NB4 (cell line): Measurements from ENCODE around the gene CDYL.

Experiments used
- DNase-seq: peaks from one replicate; pipeline ENCODE4 v3.0.0; 2010; ENCODE audit warnings: low read depth
- H3K4me3 ChIP-seq: one replicate; pipeline ENCODE4 v1.5.1; 2011; ENCODE audit warnings: mild to moderate bottlenecking, low read depth, low read length, moderate library complexity
- MYC ChIP-seq: IDR thresholded peaks from 2 replicates; pipeline ENCODE4 v1.6.1; 2011; ENCODE audit warnings: low read depth, low read length
- POLR2A ChIP-seq: IDR thresholded peaks from 2 replicates; pipeline ENCODE4 v1.6.1; 2011; ENCODE audit warnings: mild to moderate bottlenecking; ENCODE audit not compliant: insufficient read length; ENCODE audit errors: extremely low read depth
- TF ChIP-seq, protein P1 (sequence below): IDR thresholded peaks from 2 replicates; pipeline ENCODE4 v1.6.1; 2011; ENCODE audit warnings: low read depth, low read length
- TF ChIP-seq, protein P2 (sequence below): IDR thresholded peaks from one replicate; pipeline ENCODE4 v1.5.1; 2012; ENCODE audit warnings: low read depth, low read length

Gene CDYL

DNA sequence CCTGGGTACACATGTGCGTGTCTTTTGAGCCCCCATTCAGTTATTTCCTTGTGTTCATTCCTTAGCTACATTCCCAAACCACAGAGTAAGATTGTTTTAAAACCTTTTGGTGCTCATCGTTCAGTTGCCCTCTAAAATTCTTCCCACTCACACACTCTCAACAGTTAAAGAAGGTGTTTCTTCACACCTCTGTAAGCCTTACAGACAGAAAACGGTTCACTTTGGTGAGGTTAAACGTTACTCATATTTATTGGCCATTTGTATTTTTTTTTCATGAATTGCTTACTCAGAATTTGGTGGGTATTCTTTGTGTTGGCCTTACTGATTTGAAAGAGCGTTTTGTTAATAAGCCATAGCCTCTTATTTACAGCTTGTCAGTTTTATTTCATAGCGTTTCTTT lies 97.7 kb downstream of the CDYL start:
- TF ChIP-seq MYC (no peak), POLR2A (no peak)
- TF ChIP-seq, protein P1, sequence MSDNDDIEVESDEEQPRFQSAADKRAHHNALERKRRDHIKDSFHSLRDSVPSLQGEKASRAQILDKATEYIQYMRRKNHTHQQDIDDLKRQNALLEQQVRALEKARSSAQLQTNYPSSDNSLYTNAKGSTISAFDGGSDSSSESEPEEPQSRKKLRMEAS: no peak
- TF ChIP-seq, protein P2, sequence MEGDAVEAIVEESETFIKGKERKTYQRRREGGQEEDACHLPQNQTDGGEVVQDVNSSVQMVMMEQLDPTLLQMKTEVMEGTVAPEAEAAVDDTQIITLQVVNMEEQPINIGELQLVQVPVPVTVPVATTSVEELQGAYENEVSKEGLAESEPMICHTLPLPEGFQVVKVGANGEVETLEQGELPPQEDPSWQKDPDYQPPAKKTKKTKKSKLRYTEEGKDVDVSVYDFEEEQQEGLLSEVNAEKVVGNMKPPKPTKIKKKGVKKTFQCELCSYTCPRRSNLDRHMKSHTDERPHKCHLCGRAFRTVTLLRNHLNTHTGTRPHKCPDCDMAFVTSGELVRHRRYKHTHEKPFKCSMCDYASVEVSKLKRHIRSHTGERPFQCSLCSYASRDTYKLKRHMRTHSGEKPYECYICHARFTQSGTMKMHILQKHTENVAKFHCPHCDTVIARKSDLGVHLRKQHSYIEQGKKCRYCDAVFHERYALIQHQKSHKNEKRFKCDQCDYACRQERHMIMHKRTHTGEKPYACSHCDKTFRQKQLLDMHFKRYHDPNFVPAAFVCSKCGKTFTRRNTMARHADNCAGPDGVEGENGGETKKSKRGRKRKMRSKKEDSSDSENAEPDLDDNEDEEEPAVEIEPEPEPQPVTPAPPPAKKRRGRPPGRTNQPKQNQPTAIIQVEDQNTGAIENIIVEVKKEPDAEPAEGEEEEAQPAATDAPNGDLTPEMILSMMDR: no peak
- DNase-seq: no peak
- H3K4me3 ChIP-seq: no peak overlapping the region

DNA sequence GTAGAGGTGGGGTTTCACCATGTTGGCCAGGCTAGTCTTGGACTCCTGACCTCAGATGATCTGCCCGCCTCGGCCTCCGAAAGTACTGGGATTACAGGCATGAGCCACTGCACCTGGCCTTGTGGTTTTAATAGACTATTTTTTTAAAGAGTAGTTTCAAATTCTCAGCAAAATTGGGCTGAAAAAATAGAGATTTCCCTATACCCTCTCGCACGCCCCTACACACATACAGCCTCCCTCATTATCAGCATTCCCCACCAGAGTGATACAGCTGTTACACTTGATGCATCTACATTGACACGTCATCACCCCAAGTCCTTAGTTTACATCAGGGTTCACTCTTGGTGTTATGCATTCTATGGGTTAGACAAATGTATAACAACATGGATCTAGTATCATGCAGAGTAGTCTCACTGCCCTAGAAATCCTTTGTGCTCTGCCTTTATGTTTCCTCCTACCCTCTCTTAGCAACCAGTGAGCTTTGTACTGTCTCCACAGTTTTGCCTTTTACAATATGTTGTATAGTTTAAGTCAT lies 103.6 kb downstream of the CDYL start:
- H3K4me3 ChIP-seq: no peak overlapping the region
- no peak for DNase-seq
- TF ChIP-seq MYC (no peak), POLR2A (no peak)
- TF ChIP-seq, protein P1: no peak
- TF ChIP-seq, protein P2: no peak

DNA sequence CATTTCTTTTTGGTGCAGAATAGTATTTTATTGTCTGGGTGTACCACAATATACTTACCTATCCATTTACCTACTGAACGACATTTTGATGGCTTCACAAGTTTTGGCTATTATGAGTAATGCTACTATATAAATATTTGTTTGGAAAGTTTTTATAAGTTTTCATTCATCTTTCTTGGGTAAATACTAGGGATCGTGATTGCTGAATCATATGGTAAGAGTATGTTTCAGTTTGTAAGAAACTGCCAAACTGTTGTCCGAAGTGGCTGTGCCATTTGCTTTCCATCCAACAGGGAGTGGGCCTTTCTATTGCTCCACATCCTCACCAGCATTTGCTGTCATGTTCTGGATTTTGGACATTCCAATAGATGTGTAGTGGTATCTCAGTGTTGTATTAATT lies 104.2 kb downstream of the CDYL start:
- no peak for DNase-seq
- TF ChIP-seq, protein P2: no peak
- TF ChIP-seq, protein P1: no peak
- TF ChIP-seq POLR2A (no peak), MYC (no peak)
- no peak overlapping the region for H3K4me3 ChIP-seq

DNA sequence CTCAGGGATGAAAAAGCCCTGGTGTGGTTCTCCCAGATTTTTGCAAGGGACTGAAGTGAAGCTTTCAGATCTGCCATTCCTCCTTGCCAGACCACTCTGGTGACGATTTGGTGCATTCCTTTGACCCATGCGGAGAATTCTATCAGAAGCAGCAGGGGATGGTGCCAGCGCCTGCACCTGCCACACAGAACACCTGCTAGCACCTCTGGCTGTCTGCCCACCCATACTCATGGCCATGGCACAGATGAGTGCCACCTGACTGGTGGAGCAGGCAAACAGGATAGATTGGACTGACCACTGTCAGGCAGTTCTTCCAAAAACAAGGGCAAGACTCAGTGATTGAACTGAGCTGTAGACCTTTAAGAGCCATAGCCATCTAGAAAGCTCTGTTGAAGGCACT lies 107.1 kb downstream of the CDYL start:
- no peak for TF ChIP-seq MYC
- TF ChIP-seq, protein P2: no peak
- no peak for TF ChIP-seq POLR2A
- no peak for DNase-seq
- no peak overlapping the region for H3K4me3 ChIP-seq

DNA sequence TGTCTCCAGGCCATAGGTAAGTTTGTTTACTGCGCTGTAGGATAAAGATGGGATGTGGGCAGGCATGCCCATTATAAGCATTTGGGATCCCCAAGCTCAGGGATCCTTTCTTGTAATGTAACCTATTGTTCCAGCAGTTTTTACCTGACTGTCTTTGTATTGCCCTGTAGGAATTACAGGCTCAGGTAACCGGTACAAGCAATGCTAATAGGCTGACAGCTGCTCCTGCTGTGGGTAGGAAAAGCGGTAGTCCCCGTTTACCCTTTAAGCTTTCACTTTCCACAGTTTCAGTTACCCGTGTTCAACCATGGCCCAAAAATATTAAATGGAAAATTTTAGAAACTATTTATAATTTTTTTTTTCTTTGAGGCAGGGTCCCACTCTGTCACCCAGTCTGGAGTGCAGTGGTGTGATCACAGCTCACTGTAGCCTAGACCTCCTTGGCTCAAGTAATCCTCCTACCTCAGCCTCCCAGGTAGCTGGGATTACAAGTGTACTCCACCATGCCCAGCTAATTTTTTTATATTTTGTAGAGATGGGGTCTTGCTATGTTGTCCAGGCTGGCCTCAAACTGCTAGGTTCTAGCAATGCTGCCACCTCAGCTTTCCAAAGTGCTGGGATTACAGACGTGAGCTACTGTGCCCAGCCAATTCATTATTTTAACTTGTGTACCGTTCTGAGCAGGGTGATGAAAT lies 108.6 kb downstream of the CDYL start:
- no peak overlapping the region for H3K4me3 ChIP-seq
- TF ChIP-seq MYC (no peak), POLR2A (no peak)
- TF ChIP-seq, protein P1: no peak
- TF ChIP-seq, protein P2: no peak
- DNase-seq: no peak
